Astrocyte of the spinal cord (primary cell): Measurements from ENCODE around the gene CLCN5.

Experiments used
- DNase-seq: peaks from one replicate; pipeline ENCODE4 v3.0.0; 2011; ENCODE audit warnings: low read depth, low spot score
- H3K4me3 ChIP-seq: 2 replicates; pipeline ENCODE4 v1.5.1; 2011; ENCODE audit warnings: low read depth, mild to moderate bottlenecking, low read length, moderate library complexity
- CTCF ChIP-seq: IDR thresholded peaks from 2 replicates; pipeline ENCODE4 v1.5.1; 2012; ENCODE audit warnings: low read depth, mild to moderate bottlenecking, low read length, inconsistent platforms
- in situ Hi-C: cut with HindIII; loops from 2 replicates; pipeline ENCODE4 v1.10.0; 2017; ENCODE audit warnings: low sequenced_read_pairs

The CLCN5 gene

GRCh38 chrX:50125480-50125879 lies 203.1 kb downstream of the CLCN5 start:
- DNase-seq, result no peak
- in situ Hi-C loops, result no loop called here
- no peak overlapping the region for H3K4me3 ChIP-seq
- no peak for TF ChIP-seq CTCF

- no peak for TF ChIP-seq CTCF
- DNase-seq, result no peak
- in situ Hi-C loops, result no loop called here
- H3K4me3 ChIP-seq, result no peak overlapping the region
Observed at GRCh38 chrX:50147972-50148371, 225.6 kb downstream of the CLCN5 start.
